Stimulated activated memory B cell treated with anti-CD40 and anti-IgM and Interleukin-4, amounts not matched to agents 10 μg/mL and 1 μg/mL and 100 μg/mL, for 72 hours (primary cell): ENCODE measurements around the gene UBR7.
"Not testable (repeated sequence)": the region's sequence is repeated elsewhere in the genome, so short reads cannot be mapped to it uniquely, and the experiment has no call there.

Experiments used
- ATAC-seq: fragments of 150-1000 bp; cut with Tn5 transposase; 2 replicates; pipeline ENCODE4 v1.10.0; 2021
- H3K27ac Mint-ChIP-seq: one replicate; pipeline ENCODE4 v1.8.0; 2022; ENCODE audit warnings: mild to moderate bottlenecking, mixed read lengths
- H3K27me3 Mint-ChIP-seq: one replicate; pipeline ENCODE4 v1.8.0; 2022; ENCODE audit warnings: mixed read lengths
- H3K36me3 Mint-ChIP-seq: one replicate; pipeline ENCODE4 v1.8.0; 2022; ENCODE audit warnings: mixed read lengths
- H3K4me1 Mint-ChIP-seq: one replicate; pipeline ENCODE4 v1.8.0; 2022; ENCODE audit warnings: mixed read lengths
- H3K4me3 Mint-ChIP-seq: one replicate; pipeline ENCODE4 v1.8.0; 2022; ENCODE audit warnings: mild to moderate bottlenecking, moderate library complexity, mixed read lengths
- H3K9me3 Mint-ChIP-seq: one replicate; pipeline ENCODE4 v1.8.0; 2022; ENCODE audit warnings: mixed read lengths

The UBR7 gene

DNA sequence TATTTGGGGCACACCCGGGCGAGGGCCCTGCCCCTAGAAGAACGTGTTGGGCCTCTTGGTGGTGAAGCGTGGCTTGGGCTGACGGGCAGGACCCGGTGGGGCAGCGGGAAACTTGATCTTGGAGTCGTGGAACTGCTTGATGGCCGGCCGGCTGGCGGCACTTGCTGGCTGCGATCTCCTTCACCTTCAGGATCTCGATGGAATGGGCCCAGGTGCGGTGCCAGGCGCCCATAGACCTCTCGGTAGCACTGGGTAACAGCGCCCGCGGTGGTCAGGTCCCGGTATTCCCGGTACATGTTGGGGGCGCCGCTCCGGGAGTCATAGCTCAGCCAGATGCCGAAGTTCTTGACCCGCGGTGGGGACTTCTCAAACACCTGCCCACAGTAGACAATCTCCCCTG lies 16.5 kb downstream of the UBR7 start:
- peaks cover 61% of the 10 kb centered on the region for H3K36me3 Mint-ChIP-seq

DNA sequence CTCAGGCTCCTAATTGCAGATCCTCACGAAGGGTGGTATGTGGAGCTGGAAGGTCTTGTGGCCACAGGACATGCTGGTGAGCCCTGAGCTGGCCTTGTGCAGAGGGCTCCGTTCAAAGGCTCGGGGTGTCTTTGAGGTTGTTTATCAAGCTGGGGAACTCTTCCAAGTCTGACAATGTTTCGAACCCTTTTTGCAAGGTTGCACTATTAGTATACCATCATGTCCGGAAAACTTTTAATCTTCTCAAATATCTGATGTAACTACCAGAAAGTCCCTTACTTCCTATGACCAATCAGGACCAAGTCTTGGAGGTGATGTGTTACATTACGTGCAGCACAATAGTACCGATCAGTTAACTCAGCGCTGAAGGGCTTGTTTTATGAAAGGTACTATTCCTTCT lies 21.5 kb downstream of the UBR7 start:
- H3K36me3 Mint-ChIP-seq: peaks cover 59% of the 10 kb centered on the region
- peaks cover 15% of the 10 kb centered on the region for H3K27me3 Mint-ChIP-seq
- no peak for ATAC-seq
- no peak overlapping the region for H3K4me3 Mint-ChIP-seq
- H3K4me1 Mint-ChIP-seq: peaks cover 13% of the 10 kb centered on the region
- H3K9me3 Mint-ChIP-seq: no peaks in the 10 kb centered on the region
- no peak overlapping the region for H3K27ac Mint-ChIP-seq

More for the DNA sequence above, 16.5 kb downstream of the UBR7 start:
- H3K27ac Mint-ChIP-seq: no peak overlapping the region
- H3K27me3 Mint-ChIP-seq: no peaks in the 10 kb centered on the region
- no peak overlapping the region for H3K4me3 Mint-ChIP-seq
- no peaks in the 10 kb centered on the region for H3K4me1 Mint-ChIP-seq
- ATAC-seq: no peak
- no peaks in the 10 kb centered on the region for H3K9me3 Mint-ChIP-seq

DNA sequence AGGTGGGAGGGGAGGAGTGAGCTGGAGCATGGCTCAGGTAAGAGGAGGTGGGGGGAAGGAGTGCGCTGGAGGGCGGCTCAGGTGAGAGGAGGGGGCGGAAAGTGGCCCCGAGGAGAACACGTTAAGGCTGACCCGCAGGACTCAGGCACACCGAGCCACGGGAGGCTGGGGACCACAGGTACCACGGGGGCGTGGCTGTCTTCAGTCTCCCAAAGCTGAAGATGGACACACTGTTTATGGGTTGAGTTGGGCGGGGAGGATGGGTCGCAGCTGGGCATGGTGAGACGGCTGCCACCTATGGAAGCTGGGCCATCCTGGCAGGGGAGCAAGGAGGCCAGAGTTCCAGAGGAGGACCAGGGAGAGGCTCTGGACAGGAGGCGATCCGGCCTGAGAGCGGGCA lies 23.5 kb downstream of the UBR7 start:
- Mint-ChIP-seq H3K36me3 (peaks cover 46% of the 10 kb centered on the region), H3K4me1 (peaks cover 22% of the 10 kb centered on the region), H3K27me3 (peaks cover 15% of the 10 kb centered on the region), H3K9me3 (no peaks in the 10 kb centered on the region), H3K4me3 (peak overlapping the region; percentile 42), H3K27ac (no peak overlapping the region)
- no peak for ATAC-seq

DNA sequence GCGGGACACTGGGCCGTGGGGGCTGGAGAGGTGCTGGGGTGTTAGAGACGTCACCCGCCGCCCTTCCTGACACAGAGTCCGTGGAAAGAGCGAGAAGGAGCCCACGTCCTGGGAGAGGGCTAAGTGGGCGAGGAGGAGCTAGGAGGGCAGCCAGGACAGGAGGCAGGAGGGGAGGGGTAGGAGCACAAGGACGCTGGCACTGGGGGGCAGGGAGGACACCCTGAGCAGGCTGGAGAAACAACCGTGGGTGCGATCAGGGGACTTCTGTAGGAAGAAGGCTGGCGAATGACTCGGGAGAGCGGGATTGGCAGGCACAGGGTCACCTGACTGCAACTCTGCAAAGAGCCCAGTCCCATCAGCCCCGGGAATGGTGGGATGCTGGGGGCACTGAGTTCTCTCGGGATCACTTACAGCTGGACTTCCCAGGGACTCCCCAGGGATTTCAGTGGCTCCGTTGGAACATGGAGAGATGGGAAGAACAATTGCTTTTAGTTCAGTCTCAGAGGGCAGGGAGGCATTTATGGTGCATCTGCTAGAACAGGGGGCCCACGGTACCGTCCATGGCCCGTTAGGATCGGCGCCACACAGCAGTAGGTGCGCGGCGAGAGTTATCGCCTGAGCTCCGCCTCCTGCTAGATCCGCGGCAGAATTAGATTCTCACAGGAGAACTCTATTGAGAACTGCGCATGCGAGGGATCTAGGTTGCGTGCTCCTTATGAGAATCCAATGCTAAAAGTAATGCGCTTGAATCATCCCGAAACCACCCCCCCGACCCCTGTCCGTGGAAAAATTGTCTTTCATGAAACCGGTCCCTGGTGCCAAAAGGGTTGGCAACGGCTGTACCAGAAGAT lies 24.3 kb downstream of the UBR7 start:
- peaks cover 22% of the 10 kb centered on the region for H3K4me1 Mint-ChIP-seq
- ATAC-seq: no peak
- H3K36me3 Mint-ChIP-seq: peaks cover 37% of the 10 kb centered on the region
- peaks cover 15% of the 10 kb centered on the region for H3K27me3 Mint-ChIP-seq
- H3K4me3 Mint-ChIP-seq: peak overlapping the region; percentile 42
- no peaks in the 10 kb centered on the region for H3K9me3 Mint-ChIP-seq
- H3K27ac Mint-ChIP-seq: no peak overlapping the region

DNA sequence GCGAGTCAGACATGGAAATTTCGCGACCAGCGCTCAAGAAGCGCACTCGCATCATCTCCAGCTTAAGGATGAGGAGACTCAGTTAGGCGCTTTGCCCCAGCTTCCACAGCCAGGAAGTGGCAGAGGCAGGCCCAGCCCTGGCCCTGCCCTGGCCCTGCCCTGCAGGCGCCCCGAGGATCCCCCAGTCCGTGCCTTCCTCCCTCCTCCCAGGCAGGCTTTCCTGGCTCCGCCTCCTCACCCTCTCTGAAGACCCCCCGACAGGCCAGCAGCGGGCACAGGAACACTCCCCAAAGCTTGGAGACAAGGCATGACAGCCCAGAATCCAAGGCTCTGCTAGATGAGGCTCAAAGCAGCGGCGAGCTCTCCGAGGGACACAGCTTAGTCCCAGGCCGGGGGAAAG lies 25.1 kb downstream of the UBR7 start:
- Mint-ChIP-seq H3K27ac (no peak overlapping the region), H3K27me3 (peaks cover 15% of the 10 kb centered on the region), H3K9me3 (no peaks in the 10 kb centered on the region), H3K4me1 (peaks cover 22% of the 10 kb centered on the region), H3K36me3 (peaks cover 32% of the 10 kb centered on the region), H3K4me3 (no peak overlapping the region)
- no peak for ATAC-seq

DNA sequence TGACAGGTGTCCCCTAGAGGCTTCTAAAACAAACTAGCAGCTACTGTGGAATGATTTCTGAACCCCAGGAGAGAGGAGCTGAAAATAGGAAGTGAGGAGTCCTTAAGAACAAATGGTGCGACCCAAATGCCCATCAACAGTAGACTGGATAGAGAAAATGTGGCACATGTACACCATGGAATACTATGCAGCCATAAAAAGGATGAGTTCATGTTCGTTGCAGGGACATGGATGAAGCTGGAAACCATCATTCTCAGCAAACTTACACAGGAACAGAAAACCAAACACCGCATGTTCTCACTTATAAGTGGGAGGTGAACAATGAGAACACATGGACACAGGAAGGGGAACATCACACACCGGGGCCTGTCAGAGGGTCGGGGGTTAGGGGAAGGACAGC lies 26.0 kb downstream of the UBR7 start:
- peaks cover 22% of the 10 kb centered on the region for H3K36me3 Mint-ChIP-seq
- ATAC-seq, H3K9me3 Mint-ChIP-seq, H3K27ac Mint-ChIP-seq, H3K4me3 Mint-ChIP-seq: not testable (repeated sequence)
- H3K27me3 Mint-ChIP-seq: peaks cover 15% of the 10 kb centered on the region
- peaks cover 22% of the 10 kb centered on the region for H3K4me1 Mint-ChIP-seq

DNA sequence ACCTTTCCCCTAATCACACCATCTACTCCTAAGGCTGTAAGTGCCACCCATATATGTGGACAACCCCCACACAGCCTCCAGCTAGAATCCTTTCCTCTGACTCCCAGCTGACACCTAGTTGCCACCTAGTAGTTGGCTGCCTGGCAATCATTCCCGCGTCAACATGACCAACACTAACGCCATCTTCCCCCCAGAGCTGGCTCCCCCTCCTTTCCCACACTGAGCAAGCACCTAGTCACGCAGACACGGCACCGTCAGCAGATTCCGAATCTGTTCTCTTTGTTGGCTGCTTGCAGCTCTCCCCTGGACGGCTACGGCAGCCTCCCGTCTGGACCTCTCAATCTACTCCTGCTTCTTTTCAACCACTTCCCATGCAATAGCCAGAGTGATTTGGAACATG lies 27.7 kb downstream of the UBR7 start:
- Mint-ChIP-seq H3K4me3 (no peak overlapping the region), H3K9me3 (no peaks in the 10 kb centered on the region), H3K27me3 (peaks cover 14% of the 10 kb centered on the region), H3K4me1 (peaks cover 22% of the 10 kb centered on the region), H3K36me3 (peaks cover 5% of the 10 kb centered on the region), H3K27ac (no peak overlapping the region)
- no peak for ATAC-seq

DNA sequence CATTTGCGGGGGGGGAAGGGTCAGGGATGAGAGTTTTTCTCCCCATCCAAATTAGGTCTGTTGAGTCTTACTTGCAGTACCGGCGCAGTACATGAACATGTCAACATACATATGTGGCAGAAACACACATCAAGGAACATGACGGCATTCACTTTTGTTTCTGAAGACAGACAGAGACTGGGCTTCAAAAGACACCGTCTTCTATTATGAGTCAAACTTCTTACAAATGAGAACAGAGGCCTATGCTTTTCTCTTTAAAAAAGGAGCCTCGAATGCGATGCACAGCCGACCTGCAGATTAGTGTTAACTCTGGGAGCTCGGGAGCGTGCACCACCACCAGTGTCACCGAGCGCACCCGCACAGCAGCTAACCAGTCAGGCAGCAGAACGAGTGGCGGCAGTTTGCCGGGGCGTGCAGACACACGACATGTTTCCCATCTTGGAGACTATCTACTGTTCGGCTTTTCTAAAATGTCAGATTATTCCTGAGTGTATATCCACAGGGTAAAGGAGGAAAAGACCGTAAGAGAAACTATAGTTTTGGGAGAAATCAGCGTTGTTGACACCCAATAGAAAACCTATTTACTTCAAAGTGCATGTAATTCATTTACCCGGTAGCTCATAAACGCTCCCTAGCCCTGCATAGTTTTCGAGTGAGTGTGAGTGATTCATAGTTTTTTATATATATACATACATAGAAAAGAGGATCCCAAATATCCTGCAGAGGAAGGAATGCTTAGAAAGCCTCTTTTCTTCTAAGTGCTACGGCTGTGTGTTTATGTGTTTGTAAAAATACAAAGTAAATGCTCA lies 33.0 kb downstream of the UBR7 start:
- no peak overlapping the region for H3K27ac Mint-ChIP-seq
- H3K4me1 Mint-ChIP-seq: peaks cover 2% of the 10 kb centered on the region
- H3K4me3 Mint-ChIP-seq: no peak overlapping the region
- no peaks in the 10 kb centered on the region for H3K27me3 Mint-ChIP-seq
- peaks cover 32% of the 10 kb centered on the region for H3K36me3 Mint-ChIP-seq
- ATAC-seq: no peak
- H3K9me3 Mint-ChIP-seq: no peaks in the 10 kb centered on the region

DNA sequence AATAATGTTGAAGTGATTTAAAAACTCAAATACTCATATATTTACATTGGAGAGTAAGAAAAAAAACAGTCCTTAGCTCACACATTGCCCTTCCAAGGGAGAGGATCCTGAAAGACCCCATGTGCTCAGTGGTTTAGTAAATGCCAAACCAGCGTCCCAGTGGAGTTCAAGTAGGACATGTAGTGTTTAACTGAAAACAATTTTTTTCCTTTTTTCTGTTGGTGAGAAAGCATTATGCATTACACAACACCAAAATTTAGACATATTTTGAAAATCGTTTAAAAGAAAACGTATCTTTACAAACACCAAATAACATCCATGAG lies 33.6 kb downstream of the UBR7 start:
- ATAC-seq: no peak
- H3K4me3 Mint-ChIP-seq: no peak overlapping the region
- no peaks in the 10 kb centered on the region for H3K27me3 Mint-ChIP-seq
- no peaks in the 10 kb centered on the region for H3K9me3 Mint-ChIP-seq
- H3K27ac Mint-ChIP-seq: no peak overlapping the region
- no peaks in the 10 kb centered on the region for H3K4me1 Mint-ChIP-seq
- H3K36me3 Mint-ChIP-seq: peaks cover 38% of the 10 kb centered on the region

DNA sequence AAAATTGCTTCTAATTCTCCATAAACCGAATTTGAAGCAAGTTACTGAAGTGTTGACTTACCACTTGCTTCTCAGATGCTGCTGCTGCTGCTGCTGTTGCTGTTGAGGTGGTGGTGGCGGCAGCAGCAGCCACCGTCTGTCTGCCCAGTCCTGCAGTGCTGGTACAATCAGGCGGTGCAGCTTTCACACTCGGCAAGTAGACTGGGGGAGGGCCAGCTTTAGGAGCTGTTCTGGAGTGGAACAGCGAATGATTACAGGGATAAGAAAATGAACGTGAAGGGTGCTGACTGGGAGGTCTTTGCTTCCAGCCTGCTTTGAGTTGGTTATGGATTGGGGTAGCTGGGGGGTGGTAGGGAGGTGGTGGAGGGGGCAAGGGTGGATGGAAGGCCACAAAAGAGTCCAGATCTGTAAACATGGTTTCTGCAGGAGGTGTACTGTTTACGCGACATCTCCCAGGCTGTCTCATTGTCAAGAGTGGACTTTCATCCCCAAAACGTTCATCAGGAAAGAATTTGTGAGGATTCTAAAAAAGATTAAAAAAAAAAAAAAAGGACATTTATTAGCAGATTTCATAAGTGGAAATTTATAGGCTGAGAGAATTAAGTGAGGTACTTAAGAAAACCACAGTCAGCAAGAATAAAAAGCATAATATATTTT lies 38.8 kb downstream of the UBR7 start:
- Mint-ChIP-seq H3K9me3 (no peaks in the 10 kb centered on the region), H3K4me1 (peaks cover 9% of the 10 kb centered on the region), H3K27ac (no peak overlapping the region), H3K27me3 (no peaks in the 10 kb centered on the region), H3K36me3 (peaks cover 54% of the 10 kb centered on the region), H3K4me3 (no peak overlapping the region)
- ATAC-seq: no peak

DNA sequence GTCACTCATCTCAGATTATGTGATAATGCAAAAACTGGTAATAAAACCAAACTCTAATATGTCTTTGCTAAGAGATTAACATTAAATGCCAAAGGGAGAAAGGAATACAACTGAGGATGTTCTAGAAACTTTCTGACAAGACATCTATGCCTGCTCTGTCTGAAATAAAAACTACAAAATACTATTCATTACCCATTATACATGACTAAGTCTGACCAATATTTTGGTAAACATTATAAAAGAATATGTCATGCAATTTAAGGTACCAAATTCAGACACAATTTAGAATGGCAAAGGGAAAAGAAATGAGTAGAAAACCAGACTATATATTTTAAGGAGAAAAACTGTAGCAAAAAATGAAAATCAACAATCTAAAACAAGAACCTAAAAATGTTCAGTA lies 39.5 kb downstream of the UBR7 start:
- H3K9me3 Mint-ChIP-seq: no peaks in the 10 kb centered on the region
- H3K36me3 Mint-ChIP-seq: peaks cover 47% of the 10 kb centered on the region
- H3K27ac Mint-ChIP-seq: no peak overlapping the region
- H3K4me3 Mint-ChIP-seq: no peak overlapping the region
- peaks cover 9% of the 10 kb centered on the region for H3K4me1 Mint-ChIP-seq
- no peaks in the 10 kb centered on the region for H3K27me3 Mint-ChIP-seq
- no peak for ATAC-seq

DNA sequence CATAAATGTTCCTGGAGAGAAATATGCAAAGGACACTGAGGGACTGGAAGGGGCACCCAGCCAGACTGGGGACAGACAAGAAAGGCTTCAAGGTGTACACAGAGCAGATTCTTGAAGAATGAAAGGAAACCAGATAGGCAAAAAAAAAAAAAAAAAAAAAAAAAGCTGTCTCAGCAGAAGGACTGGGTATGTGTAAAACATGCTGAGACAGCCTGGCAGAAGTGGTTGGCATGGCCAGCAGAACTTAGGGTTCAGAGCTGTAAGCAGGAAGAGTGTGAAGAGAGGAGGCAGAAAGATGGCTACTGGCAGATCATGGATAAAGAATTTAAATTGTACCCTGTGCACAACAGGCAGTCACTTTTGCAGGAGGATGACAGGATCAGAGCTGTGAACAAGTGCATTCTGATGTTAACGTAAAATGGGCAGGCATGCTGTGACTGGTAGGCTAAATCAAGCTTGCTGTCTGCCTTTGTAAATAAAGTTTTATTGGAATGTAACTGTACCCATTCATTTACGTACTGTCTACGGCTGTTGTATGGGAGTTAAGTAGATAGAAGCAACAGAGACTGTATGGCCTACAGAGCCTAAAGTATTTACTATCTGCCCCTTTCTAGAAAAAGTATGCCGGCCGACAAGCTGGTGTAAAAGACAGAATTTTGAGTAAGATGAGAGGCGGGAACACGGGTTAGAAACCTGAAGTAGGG lies 42.2 kb downstream of the UBR7 start:
- Mint-ChIP-seq H3K27ac (peak overlapping the region; percentile 7), H3K4me1 (peaks cover 9% of the 10 kb centered on the region), H3K9me3 (no peaks in the 10 kb centered on the region)

DNA sequence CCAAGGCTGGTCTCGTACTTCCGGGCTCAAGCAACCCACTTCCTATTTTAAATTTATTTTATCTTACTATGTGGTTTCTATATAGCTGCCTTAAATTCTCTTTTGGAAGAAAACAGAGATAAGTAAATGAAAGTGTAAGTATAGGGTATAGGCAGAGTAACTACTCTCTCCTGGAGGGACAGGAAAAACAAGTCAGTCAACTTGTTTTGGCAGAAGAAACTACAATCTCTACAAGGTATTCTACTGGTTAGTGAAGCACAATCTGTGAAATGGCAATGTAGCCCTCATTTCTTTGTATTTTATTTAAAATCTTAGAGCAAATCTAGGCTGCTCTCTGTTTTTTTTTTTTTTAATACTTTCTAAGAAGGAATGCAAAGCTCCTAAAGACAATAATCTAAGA lies 55.4 kb downstream of the UBR7 start:
- Mint-ChIP-seq H3K4me3 (no peak overlapping the region), H3K27me3 (no peaks in the 10 kb centered on the region), H3K9me3 (no peaks in the 10 kb centered on the region), H3K27ac (no peak overlapping the region), H3K4me1 (peaks cover 2% of the 10 kb centered on the region), H3K36me3 (peaks cover 34% of the 10 kb centered on the region)
- ATAC-seq: no peak

More for the DNA sequence above, 42.2 kb downstream of the UBR7 start:
- no peak for ATAC-seq
- Mint-ChIP-seq H3K36me3 (peaks cover 28% of the 10 kb centered on the region), H3K4me3 (no peak overlapping the region), H3K27me3 (no peaks in the 10 kb centered on the region)

DNA sequence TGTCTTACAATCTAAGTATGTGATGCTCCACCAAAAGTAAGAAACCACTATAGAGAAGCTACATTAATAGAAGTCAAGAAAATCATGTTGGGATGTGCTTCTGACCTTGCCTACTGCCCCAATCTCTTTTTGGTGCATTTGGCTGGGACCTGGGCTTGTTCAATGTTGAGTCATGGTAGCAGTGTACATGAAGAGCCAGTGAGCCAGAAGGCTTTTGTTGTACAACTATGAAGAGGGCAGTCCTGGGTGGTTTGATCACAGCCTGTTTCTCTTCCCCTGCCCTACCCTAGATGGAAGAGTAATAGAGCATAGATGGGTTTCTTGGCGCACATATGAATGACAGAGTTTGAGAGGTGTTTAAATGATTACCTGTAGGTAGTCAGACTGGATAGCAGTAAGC lies 56.4 kb downstream of the UBR7 start:
- no peak for ATAC-seq
- H3K27ac Mint-ChIP-seq: no peak overlapping the region
- H3K36me3 Mint-ChIP-seq: peaks cover 32% of the 10 kb centered on the region
- H3K9me3 Mint-ChIP-seq: no peaks in the 10 kb centered on the region
- no peak overlapping the region for H3K4me3 Mint-ChIP-seq
- peaks cover 10% of the 10 kb centered on the region for H3K4me1 Mint-ChIP-seq
- H3K27me3 Mint-ChIP-seq: no peaks in the 10 kb centered on the region

DNA sequence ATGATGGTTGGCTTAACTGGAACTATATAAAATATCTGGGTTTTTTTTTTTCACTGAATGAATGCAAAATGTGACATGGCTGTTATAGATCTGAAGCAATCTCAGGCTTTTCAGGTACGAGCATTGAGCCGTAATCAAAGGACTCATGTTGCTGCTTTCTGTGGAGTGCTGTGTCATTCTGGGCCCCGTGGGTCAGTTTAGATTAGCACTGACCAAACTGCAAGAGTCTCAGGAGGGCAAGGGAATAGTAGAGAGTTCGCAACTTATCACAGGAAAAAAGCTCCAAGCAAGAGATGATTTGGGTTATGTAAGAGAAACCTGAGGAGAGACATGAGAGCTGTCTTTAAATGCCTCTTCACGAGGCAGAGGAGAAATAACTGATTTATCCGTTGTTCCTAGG lies 59.1 kb downstream of the UBR7 start:
- no peak for ATAC-seq
- H3K9me3 Mint-ChIP-seq: no peaks in the 10 kb centered on the region
- H3K27ac Mint-ChIP-seq: no peak overlapping the region
- H3K36me3 Mint-ChIP-seq: peaks cover 31% of the 10 kb centered on the region
- H3K4me1 Mint-ChIP-seq: peaks cover 14% of the 10 kb centered on the region
- no peak overlapping the region for H3K4me3 Mint-ChIP-seq
- H3K27me3 Mint-ChIP-seq: no peaks in the 10 kb centered on the region
